ENCODE data around the gene IL17F. TPM values are rescaled to one million over a fixed set of nuclear protein-coding genes. Genes with fewer than 3 reads are reported as not detected.
A peak's percentile ranks its signal among the peaks of the same experiment; 100 is the strongest.

The IL17F gene
- total RNA-seq, 1 experiment from 2014 or later: not detected

- Histone ChIP-seq H3K4me1 (ENCODE audit: control insufficient read depth in 1 of 2, insufficient read depth in 2 of 2, low read length in 2 of 2) (no peaks in the 10 kb centered on the region), H3K9me3 (ENCODE audit: control insufficient read depth in 1 of 2, insufficient read depth in 1 of 2, low read depth in 1 of 2, low read length in 2 of 2) (no peaks in the 10 kb centered on the region), H3K36me3 (ENCODE audit: control insufficient read depth in 1 of 2, insufficient read depth in 2 of 2, low read length in 2 of 2) (no peaks in the 10 kb centered on the region), H2AFZ (ENCODE audit: low read depth, low read length, poor library complexity, severe bottlenecking) (no peak overlapping the region), H3K4me2 (ENCODE audit: low read length) (no peak overlapping the region), H3K79me2 (ENCODE audit: insufficient read depth, low read length) (no peaks in the 10 kb centered on the region), H4K20me1 (ENCODE audit: insufficient read depth) (no peaks in the 10 kb centered on the region), H3K9me2 (ENCODE audit: insufficient read depth) (no peaks in the 10 kb centered on the region), H3K9ac (ENCODE audit: low read length) (no peak overlapping the region), H3K4me3 (replicated peaks in 1 of 2; ENCODE audit: low read depth in 1 of 2, low read length in 2 of 2) (no peak overlapping the region), H3K27me3 (ENCODE audit: insufficient read depth, low read length) (peaks cover 8% of the 10 kb centered on the region), H3K27ac (ENCODE audit: low read depth, low read length) (no peak overlapping the region)
- intact Hi-C loops (cut with micrococcal nuclease): no loop called here
- TF ChIP-seq CTCF (IDR thresholded peaks at IDR 0.05 in 2 of 3, conservative IDR thresholded peaks at IDR 0.05 in 1 of 3; ENCODE audit: borderline replicate concordance in 1 of 3, insufficient read depth in 1 of 3, low read depth in 2 of 3, low read length in 2 of 3) (peak in 2 of 3 experiments; percentile 26 to 32; a peak in 2 of 6 replicates), POLR2A (IDR thresholded peaks at IDR 0.05; ENCODE audit: borderline replicate concordance, extremely low read depth, insufficient read depth, insufficient read length) (no peak)
- POLR2A ChIA-PET: no interaction called here
- RAD21 ChIA-PET (ENCODE audit: low non-redundant PET in 1 of 2, low total read pairs in 2 of 2, uncharacterized antibody in 2 of 2, unreplicated experiment in 2 of 2): no interaction called here
- BruUV-seq (replicated peaks): no TSS peak
- DNase-seq (ENCODE audit: low read depth, low spot score): no peak
- CTCF ChIA-PET: no interaction called here
- ATAC-seq: no peak
Measured at GRCh38 chr6:52207066-52207465, 37.2 kb downstream of the IL17F start.

DNA sequence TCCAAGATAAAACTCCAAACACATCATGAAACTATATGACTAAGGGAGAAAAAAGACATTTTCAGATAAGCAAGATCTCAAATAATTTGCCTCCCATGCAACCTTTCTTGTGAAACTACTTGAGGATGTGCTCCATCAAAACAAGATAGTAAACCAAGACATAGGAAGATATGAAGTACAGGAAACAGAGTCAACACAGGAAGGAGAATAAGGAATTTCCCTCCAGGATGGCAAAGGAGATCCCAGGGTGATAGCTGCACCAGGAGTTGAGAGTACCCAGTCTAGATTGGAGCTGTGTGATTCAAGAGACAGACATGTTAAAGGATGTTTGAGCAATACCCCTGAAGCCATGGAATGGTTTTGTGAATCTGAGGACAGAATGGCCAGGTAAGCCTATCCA lies 42.8 kb downstream of the IL17F start:
- CTCF ChIA-PET: no interaction called here
- H3K9ac ChIP-seq (ENCODE audit: low read length): no peak overlapping the region
- no peak overlapping the region for H3K4me2 ChIP-seq (ENCODE audit: low read length)
- no peak overlapping the region for H3K4me3 ChIP-seq (replicated peaks in 1 of 2; ENCODE audit: low read depth in 1 of 2, low read length in 2 of 2)
- ATAC-seq (no peak), DNase-seq (ENCODE audit: low read depth, low spot score) (no peak)
- no peaks in the 10 kb centered on the region for H3K4me1 ChIP-seq (ENCODE audit: control insufficient read depth in 1 of 2, insufficient read depth in 2 of 2, low read length in 2 of 2)
- no peaks in the 10 kb centered on the region for H3K36me3 ChIP-seq (ENCODE audit: control insufficient read depth in 1 of 2, insufficient read depth in 2 of 2, low read length in 2 of 2)
- no peaks in the 10 kb centered on the region for H3K27me3 ChIP-seq (ENCODE audit: insufficient read depth, low read length)
- RAD21 ChIA-PET (ENCODE audit: low non-redundant PET in 1 of 2, low total read pairs in 2 of 2, uncharacterized antibody in 2 of 2, unreplicated experiment in 2 of 2): no interaction called here
- no peaks in the 10 kb centered on the region for H4K20me1 ChIP-seq (ENCODE audit: insufficient read depth)
- H3K9me3 ChIP-seq (ENCODE audit: control insufficient read depth in 1 of 2, insufficient read depth in 1 of 2, low read depth in 1 of 2, low read length in 2 of 2): no peaks in the 10 kb centered on the region
- intact Hi-C loops (cut with micrococcal nuclease): no loop called here
- H3K79me2 ChIP-seq (ENCODE audit: insufficient read depth, low read length): no peaks in the 10 kb centered on the region
- H2AFZ ChIP-seq (ENCODE audit: low read depth, low read length, poor library complexity, severe bottlenecking): no peak overlapping the region
- H3K27ac ChIP-seq (ENCODE audit: low read depth, low read length): no peak overlapping the region
- BruUV-seq (replicated peaks): no TSS peak
- no peaks in the 10 kb centered on the region for H3K9me2 ChIP-seq (ENCODE audit: insufficient read depth)
- POLR2A ChIA-PET: no interaction called here
- TF ChIP-seq EZH2phosphoT487 (IDR thresholded peaks at IDR 0.05; ENCODE audit: borderline replicate concordance): no peak
